HG02840 (cell line): ENCODE measurements around the gene E2F7.

ENCODE experiments used
- ATAC-seq: cut with Tn5 transposase; IDR thresholded peaks from one replicate; pipeline ENCODE4 v1.9.1; 2021; ENCODE audit warnings: mild to moderate bottlenecking, moderate library complexity, moderate number of reproducible peaks; ENCODE audit not compliant: unreplicated experiment, low FRiP score

The E2F7 gene

DNA sequence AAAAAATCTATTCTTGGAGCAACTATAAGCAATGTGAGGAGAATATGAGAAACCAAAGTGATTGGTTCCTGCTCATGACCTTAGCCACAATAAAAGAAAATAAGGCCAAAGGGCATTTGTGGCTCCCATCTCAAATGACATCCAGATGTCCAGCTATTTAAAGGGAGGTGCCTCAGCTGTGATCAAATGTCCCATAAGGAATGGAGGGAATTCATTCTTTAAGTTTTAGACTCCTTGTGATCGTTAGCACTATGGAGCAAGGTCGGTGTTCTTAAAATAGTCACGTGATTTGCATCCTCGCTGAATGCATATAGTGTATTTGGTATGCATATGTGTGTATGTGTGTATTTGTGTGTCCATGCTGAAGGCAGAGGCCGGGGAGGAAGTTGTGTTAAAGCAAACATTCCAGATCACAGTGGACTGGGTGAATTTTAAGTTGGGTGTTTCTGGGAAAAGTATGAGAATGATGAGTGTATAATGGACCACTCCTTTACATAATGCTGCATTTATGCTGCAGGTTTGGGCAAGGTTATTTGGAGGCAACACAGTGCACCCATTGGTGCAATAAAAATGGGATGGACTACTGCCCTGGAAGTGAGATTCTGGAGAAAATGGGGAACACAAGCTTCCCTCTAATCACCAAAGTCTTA lies 5.6 kb upstream of the E2F7 start:
- ATAC-seq, result peak; percentile 26

DNA sequence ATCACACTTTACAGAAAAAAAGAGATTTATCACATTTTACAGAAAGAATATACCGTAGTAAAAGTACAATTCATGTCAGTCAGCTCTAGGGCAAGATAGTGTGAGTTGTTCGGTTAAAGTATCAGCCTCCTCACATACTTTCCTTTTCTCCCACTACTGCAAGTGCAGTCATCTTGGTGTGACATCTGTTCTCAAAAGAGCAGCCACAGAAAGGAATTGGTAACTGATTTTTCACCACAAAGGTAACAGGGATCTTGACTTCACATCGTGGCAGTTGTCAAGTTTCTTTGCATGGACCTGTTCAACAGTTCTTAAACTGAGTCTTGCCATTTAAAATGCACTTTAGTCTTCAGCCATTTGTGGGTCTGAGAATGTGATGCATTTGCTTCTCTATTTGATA lies 5.0 kb upstream of the E2F7 start:
- ATAC-seq, result peak; percentile 70

DNA sequence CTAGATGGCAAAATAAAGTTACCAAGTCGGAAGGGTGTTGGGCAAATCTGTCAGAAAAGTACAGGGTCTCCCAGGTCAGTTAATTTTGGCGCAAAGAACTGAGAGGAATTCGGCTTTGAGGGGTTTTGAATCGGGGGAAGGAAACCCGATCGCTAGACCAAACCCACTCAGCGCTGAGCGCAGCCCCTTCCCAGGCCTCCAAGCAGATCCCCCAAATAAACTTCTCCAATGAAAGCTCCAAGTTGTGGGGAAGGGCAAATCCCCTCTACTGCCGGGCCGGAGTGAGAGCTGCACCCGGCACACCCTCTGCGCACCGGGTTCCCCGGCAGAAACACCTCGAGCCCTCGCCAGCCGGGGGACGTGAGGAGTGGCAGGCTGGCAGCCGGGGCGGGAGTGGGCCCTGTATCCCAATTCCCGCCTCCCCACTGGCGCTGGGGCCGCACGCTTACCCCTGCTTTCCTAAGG lies 441 bp downstream of the E2F7 start:
- ATAC-seq, result peak; percentile 23

DNA sequence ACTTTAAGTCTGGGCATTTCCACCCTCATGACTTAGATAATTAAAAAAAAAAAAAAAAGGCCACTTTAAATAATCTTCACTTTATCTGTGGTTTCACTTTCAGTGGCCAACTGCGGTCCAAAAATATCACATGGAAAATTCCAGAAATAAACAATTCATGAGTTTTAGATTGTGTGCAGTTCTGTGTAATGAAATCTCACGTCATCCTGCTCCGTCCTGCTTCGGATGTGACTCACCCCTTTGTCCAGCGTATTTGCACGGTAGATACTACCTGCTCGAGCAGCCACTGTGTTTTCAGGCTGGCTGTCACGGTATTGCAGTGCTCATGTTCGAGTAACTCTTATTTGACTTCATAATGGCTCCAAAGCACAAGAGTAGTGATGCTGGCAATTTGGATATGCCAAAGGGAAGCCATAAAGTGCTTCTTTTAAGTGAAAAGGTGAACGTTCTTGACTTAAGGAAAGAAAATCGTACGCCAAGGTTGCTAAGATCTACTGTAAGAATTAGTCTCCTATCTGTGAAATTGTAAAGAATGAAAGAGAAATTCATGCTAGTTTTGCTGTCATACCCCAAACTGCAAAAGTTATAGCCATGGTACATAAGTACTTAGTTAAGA lies 2.4 kb downstream of the E2F7 start:
- no peak for ATAC-seq

DNA sequence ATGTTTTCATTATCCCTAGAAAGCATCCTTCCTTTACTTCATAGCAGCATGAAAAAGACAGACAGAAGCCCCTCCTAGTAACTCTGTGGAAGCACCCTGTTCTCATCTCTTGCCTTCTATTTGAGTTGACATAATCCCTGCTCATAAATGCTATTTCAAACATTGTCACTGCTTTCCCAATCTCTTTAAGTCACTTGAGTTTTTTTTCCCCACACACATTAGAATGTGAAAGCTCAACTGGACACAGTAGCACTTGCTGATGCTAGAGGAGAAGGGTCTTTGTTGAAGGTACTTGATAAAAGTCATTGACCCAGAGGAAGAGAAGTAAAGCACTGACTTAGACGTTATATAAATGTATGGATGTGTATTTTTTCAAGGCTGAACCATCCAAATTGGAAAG lies 3.0 kb downstream of the E2F7 start:
- no peak for ATAC-seq

DNA sequence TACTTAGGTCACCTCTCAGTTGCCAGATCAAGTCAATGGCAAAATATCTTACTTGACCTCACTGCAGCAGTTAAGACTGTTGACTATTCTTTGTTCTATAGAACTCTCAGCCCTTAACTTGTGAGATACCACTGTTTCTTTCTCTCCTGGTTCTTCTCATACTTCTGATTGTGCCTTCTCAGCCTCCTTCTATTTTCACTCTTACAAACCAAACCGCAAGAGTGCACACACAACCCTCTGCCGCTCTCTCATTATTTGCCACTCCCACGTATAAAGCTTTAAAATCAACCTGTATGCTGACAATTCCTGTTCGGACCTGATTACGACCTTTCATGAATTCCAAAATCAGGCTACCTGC lies 4.5 kb downstream of the E2F7 start:
- peak; percentile 27 for ATAC-seq

DNA sequence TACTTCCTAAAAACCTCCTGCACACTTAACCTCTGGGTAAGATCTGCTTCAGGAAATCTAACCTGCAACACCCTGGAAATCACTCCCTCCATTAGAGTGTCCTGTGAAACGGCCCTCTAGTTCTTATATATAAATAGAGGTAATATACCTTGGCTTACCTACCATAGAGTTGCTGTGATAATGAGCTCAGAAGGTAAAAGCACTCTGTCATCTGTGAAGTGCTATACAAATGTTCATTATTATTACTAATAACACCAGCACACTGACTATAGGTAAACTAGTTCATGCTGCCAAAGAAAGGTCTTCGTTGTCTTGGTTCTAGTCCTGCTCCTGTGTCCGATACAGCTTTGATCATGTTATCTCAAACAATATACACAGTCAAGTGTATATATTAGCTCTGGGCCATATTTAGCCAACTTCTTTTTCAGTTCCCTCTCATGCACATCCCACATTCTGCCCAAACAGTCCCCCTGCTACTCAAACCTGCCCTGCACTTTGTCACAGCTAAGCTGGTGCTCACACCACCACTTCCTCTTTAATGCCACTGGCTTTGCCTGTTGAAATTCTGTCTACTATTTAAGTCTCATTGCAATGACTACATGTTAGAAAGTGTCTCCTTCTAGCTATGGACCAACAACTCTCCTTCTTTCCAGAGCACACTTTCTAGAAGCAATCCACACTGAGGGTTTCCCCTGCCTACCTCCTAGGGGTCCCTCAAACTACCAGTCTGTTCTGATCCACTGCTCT lies 5.1 kb downstream of the E2F7 start:
- ATAC-seq, result peak; percentile 66

DNA sequence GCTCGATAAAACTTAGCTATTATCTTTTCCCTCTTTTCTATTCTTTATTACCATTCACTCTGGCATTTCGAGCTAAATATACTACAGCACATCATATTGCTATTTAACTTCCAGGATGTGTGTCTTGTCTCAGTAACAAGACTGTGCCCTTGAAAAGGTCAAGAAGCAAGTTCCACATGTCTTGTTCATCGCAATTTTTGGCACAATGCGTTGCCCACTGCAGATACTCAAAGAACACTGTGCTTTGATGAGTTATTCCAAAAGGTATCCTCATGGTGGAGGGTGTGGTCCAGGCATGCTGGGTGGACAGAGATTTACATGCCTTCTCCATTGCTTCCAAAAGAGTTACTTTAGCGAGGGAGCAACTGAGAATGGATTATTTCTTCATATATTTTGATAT lies 6.6 kb downstream of the E2F7 start:
- ATAC-seq, result no peak

DNA sequence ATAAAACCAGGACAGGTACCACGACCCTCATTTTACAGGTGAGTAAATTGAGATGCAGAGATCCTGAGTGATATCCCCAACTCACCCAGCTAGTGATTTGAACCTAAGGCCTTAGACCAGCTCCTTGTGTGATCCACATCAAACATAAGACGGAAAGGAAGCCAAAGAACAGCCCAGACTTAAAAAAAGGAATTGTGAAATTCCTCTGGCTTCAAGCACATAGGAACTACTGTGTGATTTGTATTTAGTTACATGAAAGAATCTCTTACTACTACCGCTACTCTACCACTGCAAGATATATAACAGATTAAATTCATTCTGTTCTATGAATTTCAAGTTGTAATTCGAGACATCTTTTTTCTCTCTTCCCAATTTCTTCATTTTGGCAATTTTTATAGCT lies 10.5 kb downstream of the E2F7 start:
- ATAC-seq, result no peak

DNA sequence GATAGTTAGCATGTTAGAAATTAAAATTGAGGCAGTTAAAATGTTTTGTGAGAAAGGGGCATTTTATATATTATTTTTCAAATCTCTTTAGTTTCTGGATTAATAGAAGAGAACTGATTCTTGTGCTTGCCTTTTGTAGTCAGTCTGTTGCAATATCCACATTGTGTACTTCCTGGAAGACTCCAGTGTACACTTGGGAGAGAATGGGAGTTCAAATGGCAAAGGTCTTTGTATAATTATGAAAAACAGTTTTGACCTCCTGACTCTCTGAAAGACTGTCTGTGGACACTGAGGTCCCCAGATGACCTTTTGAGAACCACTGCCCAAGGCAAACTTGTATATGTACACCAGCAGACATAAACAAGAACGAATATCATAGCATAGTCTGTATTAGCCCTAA lies 12.1 kb downstream of the E2F7 start:
- ATAC-seq, result no peak

DNA sequence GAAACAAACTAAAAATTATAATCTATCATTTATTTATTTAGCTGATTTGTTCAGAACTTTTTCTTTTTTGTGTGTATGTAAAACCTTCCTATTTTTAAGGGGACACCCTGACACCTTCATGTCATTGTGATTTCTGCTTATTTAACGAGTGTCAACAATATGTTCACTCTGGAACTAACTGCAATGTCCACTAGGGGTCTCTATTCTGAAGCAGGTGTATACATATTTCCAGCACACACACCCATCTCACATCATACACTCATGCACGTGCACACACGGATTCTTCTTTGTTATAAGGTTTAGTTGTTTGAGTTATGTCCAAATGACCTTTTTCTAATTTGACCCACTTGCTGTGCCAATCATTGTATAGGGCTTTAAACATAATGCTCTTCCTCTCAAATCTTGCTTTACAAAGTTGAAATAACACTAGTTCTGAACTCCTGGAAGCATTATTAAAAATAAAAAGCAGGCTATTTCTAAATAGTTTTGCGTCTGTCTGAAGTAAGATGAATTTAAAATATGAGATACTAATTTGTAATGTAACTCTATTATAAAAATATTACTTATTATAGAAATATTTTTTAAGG lies 15.5 kb downstream of the E2F7 start:
- ATAC-seq, result peak; percentile 99

DNA sequence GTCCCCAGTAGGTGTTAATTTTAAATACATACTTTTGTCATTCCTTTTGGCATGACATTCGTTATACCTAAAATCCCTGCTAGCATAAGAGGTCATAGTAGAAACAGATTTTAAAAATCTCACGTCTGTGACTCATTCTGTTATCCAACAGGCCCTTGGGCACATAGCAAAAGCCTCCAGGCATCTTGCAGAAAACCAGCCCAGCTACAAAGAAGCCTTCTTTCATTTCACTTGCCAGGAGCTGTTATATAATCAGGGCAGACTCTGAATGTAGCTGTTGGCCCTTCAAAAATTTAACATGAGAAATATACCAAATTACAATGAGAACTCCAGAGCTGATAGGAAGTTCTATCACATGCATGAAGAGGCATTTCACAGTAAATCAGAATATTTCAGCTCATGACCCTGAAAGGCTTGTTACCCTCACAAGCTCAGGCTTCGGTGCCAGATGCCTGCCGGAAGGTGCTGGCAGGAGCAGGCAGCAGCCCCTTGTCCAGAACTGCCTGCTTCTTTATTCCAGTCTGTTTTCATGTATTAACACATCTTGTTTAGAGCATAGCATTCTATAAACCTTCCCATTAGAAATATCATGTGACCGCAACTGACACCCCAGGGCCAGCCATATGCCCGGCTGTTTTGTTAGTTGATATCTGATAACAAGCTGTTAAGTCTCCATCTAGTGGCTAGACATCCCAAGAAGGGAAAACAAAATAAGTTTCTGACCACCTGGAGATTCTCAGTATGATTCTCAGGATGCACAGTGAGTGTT lies 17.8 kb downstream of the E2F7 start:
- no peak for ATAC-seq

DNA sequence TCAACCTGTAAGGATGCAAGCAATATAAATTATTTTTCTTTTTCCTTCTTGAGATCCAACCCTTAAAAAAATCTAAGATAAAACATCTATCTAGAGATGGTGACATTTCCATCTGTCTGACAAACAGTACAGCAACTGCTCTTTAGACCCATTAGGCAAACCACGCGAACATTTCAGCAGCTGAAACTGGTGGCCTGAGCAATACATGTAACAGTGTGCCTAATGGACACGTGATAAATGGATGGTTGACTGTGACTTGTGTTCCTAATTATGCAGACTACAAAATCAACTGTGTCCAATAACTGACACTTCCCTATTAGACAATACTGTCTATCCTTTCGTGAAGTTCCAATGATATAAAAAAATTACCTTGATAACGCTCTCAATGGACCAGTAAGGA lies 18.9 kb downstream of the E2F7 start:
- ATAC-seq, result no peak

DNA sequence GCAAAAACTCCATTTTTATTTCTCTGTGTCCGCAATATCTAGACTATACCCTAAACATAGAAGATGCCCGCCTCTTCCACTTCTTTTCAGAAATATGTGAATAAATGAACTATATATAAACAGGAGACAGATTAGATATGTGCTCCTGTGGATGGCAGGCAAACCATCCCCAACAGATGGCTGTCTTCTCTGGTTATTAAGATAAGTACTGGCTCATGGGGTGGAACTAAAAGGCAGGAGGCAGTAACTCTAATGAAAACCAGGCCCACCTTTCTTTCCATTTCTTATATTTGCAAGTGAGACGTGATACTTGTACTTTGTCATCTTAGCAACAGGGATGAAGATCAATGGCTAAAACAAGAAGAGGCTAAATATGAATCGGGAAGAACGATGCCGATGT lies 20.2 kb downstream of the E2F7 start:
- ATAC-seq, result no peak

DNA sequence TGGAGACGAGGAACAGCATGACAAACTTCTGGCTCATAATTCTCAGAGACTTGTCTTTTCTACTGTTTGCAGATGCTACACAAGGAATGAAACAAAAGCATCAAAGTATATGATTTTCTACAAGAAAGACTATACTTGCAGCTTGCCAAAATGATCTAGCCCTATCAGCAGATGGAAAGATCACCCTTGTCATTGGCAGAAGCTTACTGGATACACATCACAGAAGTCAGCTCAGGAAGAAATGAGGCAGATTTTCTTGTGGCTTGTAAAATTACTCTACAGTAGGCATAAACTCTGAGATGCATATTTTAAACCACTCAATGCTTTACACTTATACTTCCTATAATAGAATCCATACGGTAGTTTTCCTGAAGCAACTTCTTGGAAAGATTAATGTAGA lies 20.6 kb downstream of the E2F7 start:
- ATAC-seq, result no peak

DNA sequence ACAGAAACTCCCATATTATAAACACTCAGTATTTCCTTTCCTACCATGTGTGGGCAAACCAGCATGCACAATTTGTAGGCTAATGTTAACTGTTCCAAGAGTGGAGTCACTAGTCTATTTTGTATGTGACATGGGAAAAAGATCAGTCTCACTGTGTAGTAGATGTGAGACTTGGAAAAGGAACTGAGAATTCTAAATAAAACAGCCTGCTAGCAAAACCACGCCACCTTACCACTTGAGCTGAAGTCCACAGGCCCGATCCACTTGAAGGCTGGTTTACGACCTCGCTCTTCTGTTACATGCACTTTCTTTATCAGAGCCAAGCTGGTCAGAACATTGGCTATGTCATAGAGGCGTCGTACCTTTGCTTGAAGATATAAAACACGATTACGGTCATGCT lies 22.5 kb downstream of the E2F7 start:
- no peak for ATAC-seq

DNA sequence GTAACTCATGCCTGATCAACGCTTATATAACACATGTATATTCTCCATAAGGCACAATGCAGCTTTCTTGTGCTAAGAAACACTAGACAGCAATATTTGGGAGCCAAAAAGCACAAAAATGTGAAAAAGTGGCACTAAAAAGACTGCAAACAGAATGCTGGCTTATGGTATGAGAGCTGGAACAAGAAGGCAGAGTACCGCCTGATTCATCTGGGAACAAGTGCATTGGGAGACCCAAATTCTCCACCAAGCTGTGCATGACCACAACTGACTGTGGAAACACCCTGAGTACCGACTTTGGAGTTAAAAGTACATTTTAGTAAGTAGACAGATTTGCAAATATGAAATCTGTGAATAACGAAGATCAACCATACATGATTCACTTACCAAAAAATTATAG lies 25.1 kb downstream of the E2F7 start:
- ATAC-seq, result no peak

DNA sequence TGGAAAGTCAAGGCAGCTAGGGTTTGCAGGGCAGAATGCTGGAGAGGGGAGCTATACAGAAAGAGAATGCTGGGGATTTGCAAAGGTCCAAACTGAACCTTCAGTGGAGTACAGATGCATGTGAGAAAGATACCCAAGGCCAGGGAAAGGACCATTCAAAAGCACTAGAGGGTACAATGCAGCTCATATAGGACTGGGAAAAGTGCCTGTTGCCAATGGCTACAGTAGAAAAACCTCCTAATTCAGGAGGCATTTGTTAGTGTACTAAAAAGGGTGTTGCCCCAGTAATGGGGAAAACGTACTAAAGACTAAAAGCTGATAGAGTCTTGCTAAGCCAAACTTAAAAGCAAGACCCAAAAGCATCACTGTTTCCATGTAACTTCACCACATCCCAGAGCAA lies 30.1 kb downstream of the E2F7 start:
- ATAC-seq, result no peak

DNA sequence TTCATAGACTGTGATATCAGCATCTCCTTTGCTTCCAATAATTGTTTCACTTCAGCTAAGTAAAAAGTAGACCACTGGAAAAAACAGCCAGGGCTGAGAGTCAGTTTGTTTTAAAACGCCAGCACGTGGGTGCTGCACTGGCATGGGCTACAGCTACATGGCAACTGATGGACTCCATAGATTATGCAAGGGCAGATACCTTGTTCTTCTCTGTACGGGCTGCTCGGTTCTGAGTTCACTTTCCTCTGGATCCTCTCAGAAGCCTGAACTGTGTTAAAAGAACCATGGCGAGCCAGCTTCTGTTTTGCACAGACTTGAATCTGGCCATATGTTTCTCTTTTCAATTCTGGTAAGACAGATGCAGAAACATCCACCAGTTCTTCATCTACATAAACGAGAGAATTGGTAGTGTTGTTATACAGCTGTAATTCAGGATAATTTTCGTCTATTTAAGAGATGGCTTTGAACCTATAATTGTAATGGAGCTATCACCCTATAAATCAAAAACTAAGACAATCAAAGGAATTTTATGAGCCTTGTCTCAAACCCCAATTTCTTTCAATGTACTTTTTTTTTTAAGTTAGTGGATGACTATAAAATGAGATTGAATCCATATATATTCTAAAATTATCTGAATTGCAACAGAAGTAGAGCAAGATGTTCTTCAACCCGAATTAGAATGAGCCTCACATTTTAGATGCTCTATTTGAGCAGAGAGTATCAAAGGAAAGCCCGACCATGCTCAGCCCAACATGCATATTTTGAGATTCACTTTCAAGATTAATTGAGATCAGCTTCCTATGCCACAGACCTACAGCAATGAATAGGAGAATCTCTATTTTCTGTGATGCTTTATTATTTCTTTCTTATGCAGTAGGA lies 31.5 kb downstream of the E2F7 start:
- no peak for ATAC-seq

DNA sequence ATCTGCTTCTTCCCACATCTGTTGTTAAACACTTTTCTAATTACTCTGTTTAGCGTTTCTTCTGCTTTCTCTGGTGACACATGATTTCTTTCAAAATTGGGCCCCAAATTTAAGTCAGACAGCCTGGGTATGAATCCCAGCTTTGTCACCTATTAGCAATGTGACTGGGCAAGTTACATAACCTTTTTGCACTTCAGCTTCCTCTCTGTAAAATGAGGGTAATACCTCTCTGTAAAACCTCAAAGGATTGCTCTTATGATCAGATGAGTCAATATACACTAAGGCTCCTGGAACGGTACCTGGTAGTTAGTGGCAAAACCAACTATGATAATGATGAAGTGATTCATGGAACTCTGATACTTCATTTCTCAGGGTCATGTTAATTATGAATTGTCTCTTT lies 33.0 kb downstream of the E2F7 start:
- ATAC-seq, result no peak
